ENCODE measurements around the gene RBBP5. TPM values are rescaled to one million over a fixed set of nuclear protein-coding genes. Genes with fewer than 3 reads are reported as not detected.

RBBP5 gene
- total RNA-seq, 2 experiments from 2014 or later: 14.8 to 15.6 TPM

DNA sequence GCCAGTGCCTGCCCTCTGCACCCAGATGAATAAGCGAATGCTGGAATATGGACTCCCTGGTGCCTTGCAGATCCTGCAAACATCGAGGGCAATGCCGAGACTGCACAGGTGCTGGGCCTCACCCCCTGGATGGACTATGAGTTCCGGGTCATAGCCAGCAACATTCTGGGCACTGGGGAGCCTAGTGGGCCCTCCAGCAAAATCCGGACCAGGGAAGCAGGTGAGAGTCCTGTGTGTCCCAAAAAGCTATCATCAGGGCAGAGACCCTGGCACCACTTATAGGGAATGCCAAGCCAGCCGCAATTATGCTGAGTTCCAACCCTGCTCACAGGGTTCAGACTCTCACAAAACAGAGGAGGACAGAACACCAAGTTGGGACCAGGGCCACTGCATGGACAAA, 54.7 kb downstream of the RBBP5 start:
- Histone ChIP-seq H3K4me1 (ENCODE audit: insufficient read depth, low read length) (no peaks in the 10 kb centered on the region), H3K36me3 (ENCODE audit: insufficient read depth, low read length) (no peaks in the 10 kb centered on the region), H3K27ac (ENCODE audit: low read depth in 1 of 2, low read length in 2 of 2) (no peak overlapping the region), H3K9me3 (ENCODE audit: control insufficient read depth in 1 of 2, insufficient read depth in 1 of 2, low read length in 2 of 2) (no peaks in the 10 kb centered on the region), H3K4me3 (ENCODE audit: low read length) (no peak overlapping the region), H3K27me3 (ENCODE audit: control insufficient read depth in 1 of 2, insufficient read depth in 2 of 2, low read length in 2 of 2) (no peaks in the 10 kb centered on the region)
- intact Hi-C loops (cut with DNase I, micrococcal nuclease): no loop called here
- DNase-seq (no peak), ATAC-seq (ENCODE audit: poor library complexity) (no peak)
- Mint-ChIP-seq H3K4me1 (ENCODE audit: low read depth) (no peaks in the 10 kb centered on the region), H3K27me3 (no peaks in the 10 kb centered on the region), H3K4me3 (no peak overlapping the region), H3K27ac (no peak overlapping the region), H3K9me3 (no peaks in the 10 kb centered on the region), H3K36me3 (ENCODE audit: low read depth) (no peaks in the 10 kb centered on the region)
- no peak for TF ChIP-seq CTCF (IDR thresholded peaks at IDR 0.05)
- ChIA-PET POLR2A (no interaction called here), CTCF (no interaction called here)

- ChIA-PET CTCF (no interaction called here), POLR2A (no interaction called here)
- TF ChIP-seq CTCF (IDR thresholded peaks at IDR 0.05): no peak
- no peak overlapping the region for H3K4me3 ChIP-seq (ENCODE audit: low read length)
- H3K27me3 ChIP-seq (ENCODE audit: control insufficient read depth in 1 of 2, insufficient read depth in 2 of 2, low read length in 2 of 2): no peaks in the 10 kb centered on the region
- H3K4me3 Mint-ChIP-seq: no peak overlapping the region
- ATAC-seq (ENCODE audit: poor library complexity) (peak; percentile 40), DNase-seq (peak in 1 of 14 experiments; percentile 19)
- peaks cover 5% of the 10 kb centered on the region for H3K4me1 ChIP-seq (ENCODE audit: insufficient read depth, low read length)
- intact Hi-C loops (cut with DNase I, micrococcal nuclease): no loop called here
- H3K4me1 Mint-ChIP-seq (ENCODE audit: low read depth): no peaks in the 10 kb centered on the region
- H3K27ac Mint-ChIP-seq: no peak overlapping the region
- no peaks in the 10 kb centered on the region for H3K36me3 Mint-ChIP-seq (ENCODE audit: low read depth)
- H3K27me3 Mint-ChIP-seq: no peaks in the 10 kb centered on the region
- no peaks in the 10 kb centered on the region for H3K9me3 ChIP-seq (ENCODE audit: control insufficient read depth in 1 of 2, insufficient read depth in 1 of 2, low read length in 2 of 2)
- H3K27ac ChIP-seq (ENCODE audit: low read depth in 1 of 2, low read length in 2 of 2): no peak overlapping the region
- H3K9me3 Mint-ChIP-seq: no peaks in the 10 kb centered on the region
- H3K36me3 ChIP-seq (ENCODE audit: insufficient read depth, low read length): no peaks in the 10 kb centered on the region
Observed at GRCh38 chr1:205066141-205066818, 55.5 kb downstream of the RBBP5 start.

GRCh38 chr1:205065666-205066065, 56.1 kb downstream of the RBBP5 start:
- no peaks in the 10 kb centered on the region for H3K36me3 Mint-ChIP-seq (ENCODE audit: low read depth)
- POLR2A ChIA-PET: no interaction called here
- H3K4me3 Mint-ChIP-seq: no peak overlapping the region
- H3K27ac Mint-ChIP-seq: no peak overlapping the region
- Histone ChIP-seq H3K4me3 (ENCODE audit: low read length) (no peak overlapping the region), H3K4me1 (ENCODE audit: insufficient read depth, low read length) (peaks cover 6% of the 10 kb centered on the region), H3K27me3 (ENCODE audit: control insufficient read depth in 1 of 2, insufficient read depth in 2 of 2, low read length in 2 of 2) (no peaks in the 10 kb centered on the region), H3K9me3 (ENCODE audit: control insufficient read depth in 1 of 2, insufficient read depth in 1 of 2, low read length in 2 of 2) (no peaks in the 10 kb centered on the region), H3K27ac (ENCODE audit: low read depth in 1 of 2, low read length in 2 of 2) (no peak overlapping the region), H3K36me3 (ENCODE audit: insufficient read depth, low read length) (no peaks in the 10 kb centered on the region)
- ATAC-seq (ENCODE audit: poor library complexity): no peak
- TF ChIP-seq CTCF (IDR thresholded peaks at IDR 0.05): no peak
- H3K27me3 Mint-ChIP-seq: no peaks in the 10 kb centered on the region
- H3K9me3 Mint-ChIP-seq: no peaks in the 10 kb centered on the region
- no peaks in the 10 kb centered on the region for H3K4me1 Mint-ChIP-seq (ENCODE audit: low read depth)
- CTCF ChIA-PET: no interaction called here
- peak in 1 of 14 experiments; percentile 23 for DNase-seq
- intact Hi-C loops (cut with DNase I, micrococcal nuclease): no loop called here

Data from CD4-positive, alpha-beta T cell (primary cell).